Body of pancreas (tissue), 4 donors: ENCODE measurements around the gene KIF3B.

ENCODE experiments used
- CTCF ChIP-seq, 7 experiments: fragments of 450-650 bp in 4 of 7; fragments of 200-600 bp in 3 of 7; sonication (generic) in 3 of 7; IDR thresholded peaks; one replicate each; pipeline ENCODE4 v1.5.1; 2016 to 2019; ENCODE audit warnings: antibody characterized with exemption in 7 of 7
- POLR2A ChIP-seq, 3 donors: fragments of 450-650 bp; IDR thresholded peaks; one replicate each; pipeline ENCODE4 v1.6.1; 2016; ENCODE audit warnings: antibody characterized with exemption in 3 of 3, mild to moderate bottlenecking in 2 of 3

GRCh38 chr20:32296819-32297420 is 19.5 kb downstream of the KIF3B start:
- TF ChIP-seq CTCF (IDR thresholded peaks at IDR 0.05) (no peak), POLR2A (IDR thresholded peaks at IDR 0.05) (no peak)
